ENCODE measurements around the gene TSSC4.

Gene TSSC4

DNA sequence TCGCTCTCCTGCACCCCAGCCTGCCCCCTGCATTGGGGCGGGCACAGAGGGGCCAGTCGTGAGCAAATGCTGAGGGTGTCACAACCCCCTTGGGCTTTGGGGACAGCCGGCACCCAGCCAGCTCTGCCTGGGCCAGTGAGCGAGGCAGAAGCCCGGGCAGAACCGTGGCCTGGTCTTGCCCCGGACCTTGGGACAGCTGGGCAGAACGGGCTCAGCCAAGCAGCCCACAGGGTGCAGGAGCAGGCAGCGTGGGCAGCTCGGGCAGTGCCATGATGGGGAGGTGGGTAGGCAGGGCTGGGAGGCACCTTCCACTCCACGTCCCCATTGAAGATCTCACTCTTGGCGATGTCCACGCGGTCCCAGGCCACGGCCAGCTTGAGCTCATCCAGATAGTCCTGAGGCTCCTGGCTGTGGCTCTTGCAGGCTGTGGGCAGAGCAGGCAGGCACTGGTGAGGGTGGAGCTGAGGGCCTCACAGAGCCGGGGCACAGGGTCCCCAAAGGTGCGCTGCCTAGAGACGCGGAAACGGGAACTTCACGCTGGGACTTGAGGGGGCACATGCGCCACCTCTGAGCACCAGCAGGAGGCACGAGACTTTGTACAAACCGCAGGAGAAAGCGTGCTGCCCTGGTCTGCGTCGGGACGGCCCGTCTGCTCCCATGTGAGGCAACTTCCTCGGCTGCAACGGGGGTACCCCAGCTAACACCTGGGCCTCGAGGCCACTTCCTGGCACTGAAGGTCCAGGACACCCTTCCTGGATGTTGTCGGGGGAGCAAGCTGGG lies 15.2 kb downstream of the TSSC4 start:
- DNase-seq (ENCODE audit: low read depth in 1 of 2, low spot score in 1 of 2), result no peak

DNA sequence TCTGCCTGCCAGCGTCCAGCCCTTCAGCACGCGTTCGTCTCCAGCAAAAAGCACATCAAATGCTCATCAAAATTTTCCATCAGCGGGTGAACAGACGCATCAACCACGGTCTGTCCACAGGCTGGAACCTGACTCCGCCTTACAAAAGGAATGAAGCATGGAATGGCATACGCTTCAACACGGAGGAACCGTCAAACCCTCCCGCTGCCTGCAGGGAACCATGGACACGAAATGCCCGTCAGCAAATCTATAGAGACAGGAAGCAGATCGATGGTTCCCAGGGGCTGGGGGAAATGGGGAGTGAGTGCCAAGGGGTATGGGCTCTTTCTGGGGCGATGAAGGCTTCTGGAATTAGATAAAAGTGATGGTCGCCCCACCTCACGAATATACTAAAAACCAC lies 16.2 kb downstream of the TSSC4 start:
- DNase-seq (ENCODE audit: low read depth in 1 of 2, low spot score in 1 of 2), result no peak

DNA sequence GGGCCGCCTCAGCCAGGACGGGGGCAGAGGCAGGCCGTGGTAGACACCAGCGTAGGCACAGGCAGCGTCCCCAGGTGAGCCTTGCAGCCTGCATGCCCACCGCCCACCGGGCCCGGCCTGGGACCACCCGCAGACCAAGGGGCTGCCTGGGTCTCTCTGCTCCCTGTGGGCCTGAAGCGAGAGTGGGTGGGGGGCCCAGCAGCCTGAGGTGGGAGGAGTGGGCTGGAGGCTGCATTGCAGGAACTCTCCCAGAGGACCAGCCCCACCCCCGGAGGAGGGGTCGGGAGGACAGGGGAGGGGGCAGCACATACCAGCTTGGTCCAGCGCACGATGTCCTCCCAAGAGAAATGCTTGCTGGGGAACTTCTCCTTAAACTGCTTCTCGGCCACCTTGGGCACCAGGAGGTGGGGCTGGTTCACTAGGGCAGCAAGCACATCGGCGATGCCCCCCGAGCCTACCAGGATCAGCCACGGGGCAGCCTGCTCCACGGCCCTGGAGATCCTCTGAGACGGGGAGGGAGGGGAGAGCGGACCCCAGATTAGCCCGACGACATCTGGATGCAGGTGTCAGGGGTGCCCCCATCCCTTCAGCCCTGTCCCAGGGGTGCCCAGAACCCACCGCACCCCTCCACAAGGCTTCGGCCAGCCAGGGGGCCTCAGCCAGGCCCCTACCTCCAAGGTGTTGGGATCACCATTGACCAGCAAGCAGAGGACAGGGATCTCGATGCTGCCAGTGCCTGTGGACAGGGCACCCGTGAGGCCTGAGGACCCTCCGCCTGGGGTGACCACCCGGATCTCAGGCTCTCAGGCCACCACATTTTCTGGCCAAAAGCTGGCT lies 17.5 kb downstream of the TSSC4 start:
- no peak for DNase-seq (ENCODE audit: low read depth in 1 of 2, low spot score in 1 of 2)

DNA sequence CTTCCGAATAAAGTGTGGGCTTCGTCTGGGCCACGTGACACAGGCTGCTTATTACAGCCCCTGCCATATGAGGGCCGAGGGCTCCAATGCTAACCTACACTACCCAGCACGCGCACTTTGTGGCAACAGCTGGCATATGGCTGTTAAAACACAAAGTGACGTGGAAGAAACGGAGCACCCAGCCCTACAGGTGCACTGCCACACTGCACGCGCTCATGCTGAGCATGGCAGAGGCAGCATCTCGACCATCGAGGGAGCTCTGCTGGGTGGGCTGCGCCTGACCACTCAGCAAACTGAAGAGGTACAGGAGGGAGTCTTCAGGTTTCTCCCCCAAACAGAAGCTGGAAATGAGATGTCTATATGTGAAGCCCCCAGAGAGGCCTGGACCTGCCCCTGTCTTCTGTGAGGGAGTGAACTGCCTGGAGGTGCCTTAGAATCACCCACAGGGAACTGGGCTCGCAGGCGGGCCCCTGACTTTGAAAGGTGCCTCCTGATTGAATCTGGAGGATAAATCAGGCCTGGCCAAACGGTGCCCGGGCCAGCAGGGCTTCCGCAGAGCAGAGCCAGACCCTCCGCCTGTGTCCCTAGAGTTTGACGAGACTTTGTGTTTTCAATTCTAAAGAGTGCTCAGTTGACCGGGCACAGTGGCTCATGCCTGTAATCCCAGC lies 18.3 kb downstream of the TSSC4 start:
- no peak for DNase-seq (ENCODE audit: low read depth in 1 of 2, low spot score in 1 of 2)

GRCh38 chr11:2419638-2420501 lies 19.3 kb downstream of the TSSC4 start:
- DNase-seq (ENCODE audit: low read depth in 1 of 2, low spot score in 1 of 2), result peak in 1 of 2 donors; percentile 45

DNA sequence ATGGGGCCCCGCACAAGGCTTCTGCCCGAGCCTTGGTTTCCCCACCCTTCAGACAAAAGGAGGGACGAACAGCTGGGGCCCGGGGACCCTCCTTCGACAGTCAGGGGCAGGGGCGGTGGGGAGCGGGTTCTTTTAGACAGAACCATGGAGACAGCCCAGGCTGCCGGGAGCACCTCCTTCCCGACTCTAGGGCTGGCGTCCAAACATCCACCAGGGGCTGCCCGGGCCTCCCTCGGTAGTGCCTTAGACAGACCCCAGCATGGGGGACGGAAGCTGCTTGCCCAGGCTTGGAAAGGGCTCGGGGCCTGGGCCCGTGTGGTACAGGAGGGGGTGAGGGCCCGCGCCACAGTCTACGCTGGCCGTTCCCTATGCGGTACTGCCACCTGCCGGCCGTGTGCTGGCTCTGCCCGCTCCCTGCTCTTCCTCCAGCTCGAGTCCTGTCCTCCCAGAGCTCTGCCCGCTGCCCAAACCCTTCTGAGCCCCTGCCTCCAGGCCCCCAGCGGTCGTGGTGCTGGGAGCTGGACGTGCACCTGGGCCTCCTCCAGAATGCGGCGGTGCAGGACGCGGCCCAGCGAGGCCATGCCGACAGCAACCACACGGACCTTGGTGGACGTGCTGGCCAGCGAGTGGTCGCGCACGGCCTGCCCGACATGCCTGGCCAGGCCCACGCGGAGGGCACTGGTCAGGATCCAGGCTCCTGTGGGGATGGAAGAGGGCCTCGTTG lies 20.1 kb downstream of the TSSC4 start:
- peak; percentile 45 to 69 for DNase-seq (ENCODE audit: low read depth in 1 of 2, low spot score in 1 of 2)

DNA sequence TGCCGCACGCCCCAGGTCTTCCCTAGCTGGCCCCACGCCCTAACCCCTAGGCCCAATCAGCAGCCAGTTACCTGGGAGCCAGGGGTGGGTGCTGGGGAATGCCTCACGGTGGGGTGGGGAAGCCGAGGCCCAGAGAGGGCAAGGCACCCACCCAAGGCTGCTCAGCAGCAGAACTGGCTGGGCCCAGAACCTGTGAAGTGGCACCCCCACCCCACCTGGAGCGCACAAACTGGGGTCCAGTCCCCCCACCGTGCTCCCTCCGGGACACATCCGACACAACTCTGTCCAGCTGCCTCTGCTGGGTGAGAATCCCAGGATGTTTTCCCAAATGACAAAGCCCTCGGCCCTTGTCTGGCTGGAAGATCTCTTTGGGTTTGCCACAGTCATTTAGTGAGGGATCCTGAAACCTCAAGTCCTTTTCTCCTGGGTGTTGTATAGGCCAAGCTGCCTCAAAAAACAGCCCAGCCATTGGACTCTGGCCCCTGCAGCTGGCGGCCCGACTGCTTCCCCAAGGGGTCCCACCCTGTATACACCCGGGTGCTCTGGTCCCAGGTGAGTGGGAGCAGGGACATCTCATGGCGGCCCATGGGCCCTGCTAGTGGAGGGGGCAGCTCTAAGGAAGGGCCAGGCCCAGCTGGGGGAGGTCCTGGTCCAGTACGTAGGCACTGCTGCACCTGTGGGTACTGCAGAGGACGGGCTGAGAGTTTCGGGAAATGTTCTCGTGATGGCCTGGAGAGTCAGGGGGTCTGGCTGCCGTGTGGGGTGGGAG lies 20.9 kb downstream of the TSSC4 start:
- DNase-seq (ENCODE audit: low read depth in 1 of 2, low spot score in 1 of 2), result no peak

- DNase-seq (ENCODE audit: low read depth in 1 of 2, low spot score in 1 of 2), result no peak
Observed at GRCh38 chr11:2421996-2422395, 21.4 kb downstream of the TSSC4 start.

DNA sequence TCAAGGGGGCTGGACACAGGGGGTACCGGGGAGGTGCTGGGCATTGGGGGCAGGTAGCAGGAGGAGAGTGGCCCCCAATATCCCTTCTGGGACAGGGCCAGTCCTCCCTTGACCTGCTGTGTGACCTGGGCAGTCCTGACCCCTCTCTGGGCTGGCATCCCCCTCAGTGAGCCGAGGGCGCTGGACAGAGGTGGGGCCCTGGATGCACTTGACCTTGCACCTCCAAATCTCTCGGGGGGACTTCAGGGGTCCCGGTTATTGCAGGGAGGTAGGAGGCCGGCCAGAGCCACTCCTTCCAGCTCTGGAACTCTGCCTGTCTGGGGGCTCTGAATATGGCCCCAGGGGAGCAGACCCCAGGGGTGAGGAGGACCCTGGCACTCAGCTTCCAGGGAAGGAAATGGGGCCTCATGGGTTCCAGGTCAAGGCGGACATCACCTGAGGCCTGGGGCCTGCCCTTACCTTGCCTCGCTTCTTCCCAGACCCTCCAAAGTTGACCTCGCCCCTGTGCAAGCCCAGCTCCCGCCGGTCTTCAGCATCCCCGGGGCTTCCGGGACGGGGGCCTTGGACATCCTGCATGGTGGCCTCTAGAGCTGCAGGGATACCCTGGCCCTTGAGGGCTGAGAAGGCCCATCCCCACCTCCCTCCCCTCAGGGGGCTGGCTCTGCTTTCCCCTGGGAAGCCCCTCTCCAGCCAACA lies 22.1 kb downstream of the TSSC4 start:
- DNase-seq (ENCODE audit: low read depth in 1 of 2, low spot score in 1 of 2), result no peak

GRCh38 chr11:2423157-2424025 lies 22.8 kb downstream of the TSSC4 start:
- DNase-seq (ENCODE audit: low read depth in 1 of 2, low spot score in 1 of 2), result no peak

- DNase-seq (ENCODE audit: low read depth in 1 of 2, low spot score in 1 of 2), result no peak
Observed at GRCh38 chr11:2424811-2425495, 24.4 kb downstream of the TSSC4 start.

DNA sequence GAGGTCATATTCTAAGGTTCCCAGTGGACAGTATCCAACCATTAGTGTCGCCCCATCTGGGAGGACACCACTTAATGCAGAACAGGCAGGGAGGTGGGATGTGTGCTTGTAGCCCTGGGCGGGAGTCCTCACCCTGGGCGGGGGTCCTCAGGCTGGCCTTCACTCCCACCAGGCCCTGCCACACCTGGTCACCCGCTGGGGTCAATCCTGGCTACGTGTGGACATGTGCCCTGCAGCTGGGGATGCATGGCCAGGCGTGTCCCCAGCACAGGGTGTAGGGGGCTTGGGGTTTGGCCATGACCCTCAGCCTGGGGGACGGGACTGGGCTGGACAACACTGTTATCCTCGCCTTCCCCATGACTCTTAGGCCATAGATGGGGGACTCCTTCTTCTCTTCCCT lies 25.0 kb downstream of the TSSC4 start:
- no peak for DNase-seq (ENCODE audit: low read depth in 1 of 2, low spot score in 1 of 2)

DNA sequence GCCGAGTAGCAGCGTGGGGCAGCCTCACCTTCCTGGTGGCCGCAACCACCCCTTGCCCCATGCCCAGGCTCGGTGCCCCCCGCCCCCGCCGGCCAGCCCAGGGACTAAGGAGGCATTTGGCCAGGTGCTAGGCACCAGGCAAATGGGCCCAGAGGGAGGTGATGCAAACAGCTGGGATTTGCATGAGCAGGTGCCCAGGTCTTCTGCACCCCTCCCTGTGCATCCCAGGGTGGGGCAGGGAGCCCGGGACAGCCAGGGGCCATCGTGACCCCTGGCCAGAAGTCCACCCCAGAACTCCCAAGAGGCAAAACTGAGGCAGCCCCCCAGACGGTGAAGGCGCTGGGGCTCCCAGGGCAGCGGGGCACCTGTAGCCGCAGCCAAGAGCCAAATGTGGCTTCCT lies 25.7 kb downstream of the TSSC4 start:
- no peak for DNase-seq (ENCODE audit: low read depth in 1 of 2, low spot score in 1 of 2)

DNA sequence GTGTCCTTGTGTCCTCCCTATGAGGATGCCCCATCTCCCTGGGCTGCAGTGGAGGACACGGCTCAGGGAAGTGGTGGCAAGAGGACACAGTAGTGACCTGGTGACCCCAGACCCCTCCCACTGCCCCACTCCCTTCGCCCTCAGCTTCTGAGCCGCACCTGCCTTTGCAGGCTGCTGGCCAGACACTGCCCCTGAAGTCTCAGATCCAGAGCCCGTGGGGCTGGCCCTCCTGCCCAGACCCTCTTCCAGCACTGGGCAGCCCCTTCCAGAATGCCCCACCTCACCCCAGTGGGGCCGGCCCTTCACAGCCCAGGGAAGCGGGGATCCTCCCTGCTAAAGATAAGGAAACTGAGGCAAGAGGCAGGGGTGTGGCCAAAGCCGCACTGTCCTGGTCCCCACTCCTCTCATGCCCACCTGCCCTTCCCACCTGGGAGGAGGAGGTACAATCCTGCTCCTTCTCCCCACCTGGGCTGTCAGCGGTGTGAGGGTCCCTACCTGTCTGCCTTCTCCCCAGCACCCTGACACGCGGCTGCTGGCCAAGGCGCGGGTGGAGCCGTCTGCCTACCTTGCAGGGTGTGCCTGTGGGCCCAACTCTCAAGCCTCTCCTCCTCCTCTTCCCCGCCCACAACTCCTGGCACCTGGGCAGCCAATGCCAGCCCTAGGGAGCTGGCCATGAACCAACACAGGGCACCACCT lies 26.4 kb downstream of the TSSC4 start:
- no peak for DNase-seq (ENCODE audit: low read depth in 1 of 2, low spot score in 1 of 2)

DNA sequence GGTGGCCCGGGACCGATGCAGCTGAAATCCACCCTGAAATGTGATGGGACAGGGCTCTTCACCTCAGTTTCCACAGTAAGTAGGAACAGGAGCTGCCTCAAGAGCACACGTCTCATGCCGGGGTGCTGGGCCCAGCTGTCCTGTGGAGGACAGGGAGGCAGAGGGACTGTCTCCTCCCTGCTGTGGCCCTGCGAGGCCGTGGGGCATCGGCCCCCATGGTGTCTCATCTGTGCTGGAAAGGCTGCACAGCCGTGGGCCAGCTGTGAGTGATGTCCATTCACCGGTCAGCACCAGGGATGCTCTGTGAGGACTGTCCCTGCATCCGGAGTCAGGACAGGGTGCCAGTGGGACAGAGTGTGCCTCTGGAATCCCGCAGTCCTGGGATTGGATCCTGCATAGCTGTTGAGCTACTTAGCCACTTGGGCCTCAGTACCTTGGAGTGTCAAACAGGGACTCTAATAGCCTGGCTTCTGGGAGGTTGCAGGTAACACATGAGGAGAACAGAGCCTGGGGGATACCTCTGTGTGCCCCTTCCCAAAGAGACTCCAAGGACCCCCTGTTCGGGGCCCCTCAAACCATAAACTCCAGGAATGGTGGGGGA lies 27.3 kb downstream of the TSSC4 start:
- no peak for DNase-seq (ENCODE audit: low read depth in 1 of 2, low spot score in 1 of 2)

DNA sequence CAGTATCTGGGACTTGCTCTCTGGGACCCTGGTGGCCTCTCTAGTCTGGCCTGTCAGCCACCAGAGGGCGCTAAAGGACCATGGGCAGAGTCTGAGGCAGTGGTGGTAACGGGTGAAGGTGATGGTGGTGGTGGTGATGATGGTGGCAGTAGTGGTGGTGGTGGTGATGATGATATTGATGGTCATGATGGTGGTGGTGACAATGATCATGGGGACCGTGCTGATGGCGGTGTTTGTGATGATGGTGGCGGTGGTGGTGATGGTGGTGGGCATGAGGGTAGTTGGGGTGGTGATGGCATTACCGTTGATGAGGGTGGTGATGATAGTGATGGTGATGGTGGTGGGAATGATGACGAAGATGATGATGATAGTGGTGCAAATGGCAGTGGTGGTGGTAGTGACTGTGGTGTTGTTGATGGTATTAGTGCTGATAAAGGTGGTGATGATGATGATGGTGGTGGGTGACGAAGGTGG lies 27.8 kb downstream of the TSSC4 start:
- DNase-seq (ENCODE audit: low read depth in 1 of 2, low spot score in 1 of 2), result peak; percentile 77 to 79
